ENCODE measurements around the gene MOV10L1. TPM values are rescaled to one million over a fixed set of nuclear protein-coding genes. Genes with fewer than 3 reads are reported as not detected.

MOV10L1 gene
- total and polyA plus RNA-seq, 9 of the 15 experiments (the other 6 are each of a cell fraction or from before 2014, with no cell fraction given), result 0.06 to 0.43 (median 0.15) TPM

- TF ChIP-seq REST (IDR thresholded peaks at IDR 0.05; ENCODE audit: borderline replicate concordance) (no peak), REST (CRISPR knock-in tag; IDR thresholded peaks at IDR 0.05; ENCODE audit: low read depth) (no peak)
These were observed 1.7 kb upstream of the MOV10L1 start (continued) for GRCh38 chr22:50088096-50088495.

GRCh38 chr22:50089231-50089630 lies 575 bp upstream of the MOV10L1 start:
- Histone ChIP-seq H3K36me3 (ENCODE audit: control insufficient read depth, insufficient read depth, low read length) (no peaks in the 10 kb centered on the region), H3K9ac (ENCODE audit: insufficient read depth in 1 of 2, low read depth in 2 of 2, low read length in 2 of 2) (no peak overlapping the region), H3K4me2 (ENCODE audit: insufficient read depth, low read length) (no peak overlapping the region), H2AFZ (ENCODE audit: low read depth, low read length) (no peak overlapping the region), H4K20me1 (replicated peaks; ENCODE audit: control insufficient read depth, insufficient read depth, low read length) (no peaks in the 10 kb centered on the region), H3K4me1 (replicated peaks in 1 of 2; ENCODE audit: control insufficient read depth in 2 of 2, insufficient read depth in 2 of 2, low read length in 2 of 2) (peaks cover 4 to 12% of the 10 kb centered on the region in 2 experiments; a peak in 4 of 5 replicates), H3K79me2 (ENCODE audit: control insufficient read depth, insufficient read depth, low read length) (no peaks in the 10 kb centered on the region), H3K9me3 (replicated peaks; ENCODE audit: control insufficient read depth, insufficient read depth, low read depth, low read length) (peaks cover 4% of the 10 kb centered on the region), H3K27ac (ENCODE audit: extremely low read depth, low read depth, low read length) (no peak overlapping the region), H3K9me1 (ENCODE audit: control insufficient read depth, insufficient read depth, low read length) (no peaks in the 10 kb centered on the region), H3K4me3 (no peak overlapping the region), H3K27me3 (ENCODE audit: control insufficient read depth in 2 of 2, insufficient read depth in 2 of 2, low read length in 2 of 2) (no peaks in the 10 kb centered on the region)
- DNase-seq (ENCODE audit: extremely low read depth in 1 of 4, low spot score in 3 of 4), result no peak
- no peak for TF ChIP-seq GTF2A2 (tag; IDR thresholded peaks at IDR 0.05)
- TF ChIP-seq ZFP36 (IDR thresholded peaks at IDR 0.05; ENCODE audit: low read depth, low read length, partially characterized antibody), result no peak
- no peak for TF ChIP-seq CHD1 (IDR thresholded peaks at IDR 0.05; ENCODE audit: low read length)
- no peak for TF ChIP-seq ZNF311 (CRISPR knock-in tag; IDR thresholded peaks at IDR 0.05)
- TF ChIP-seq ZNF212 (CRISPR knock-in tag; IDR thresholded peaks at IDR 0.05), result no peak
- TF ChIP-seq ZKSCAN8 (CRISPR knock-in tag; IDR thresholded peaks at IDR 0.05), result no peak
- TF ChIP-seq TOE1 (IDR thresholded peaks at IDR 0.05; ENCODE audit: borderline replicate concordance), result no peak
- TF ChIP-seq TOE1 (CRISPR knock-in tag; IDR thresholded peaks at IDR 0.05; ENCODE audit: borderline replicate concordance, low read depth), result no peak
- ATAC-seq, result no peak
- in situ Hi-C loops (cut with MboI) (no loop called here), intact Hi-C loops (cut with micrococcal nuclease) (no loop called here)
- ChIA-PET POLR2A (interaction anchor here (0.7 kb wide), 1 partner anchor 744 kb away, joined by 3 read pairs; no protein-coding TSS in a partner anchor), CTCF (ENCODE audit: low intra/inter-chr PET ratio) (no interaction called here)
- no peak for FAIRE-seq
- WGBS (ENCODE audit: insufficient coverage, low coverage, missing lambda C conversion rate), result 78% methylated on average over 8 of the region's 11 CpGs
- BruUV-seq (replicated peaks), result no TSS peak

All from K562 (cell line).